Measurements from ENCODE around the gene DNAJC4. TPM values are rescaled to one million over a fixed set of nuclear protein-coding genes. Genes with fewer than 3 reads are reported as not detected.
A peak's percentile ranks its signal among the peaks of the same experiment; 100 is the strongest.

DNAJC4 gene
- total RNA-seq, 2 experiments from 2014 or later = 29.7 to 37.0 TPM

GRCh38 chr11:64252003-64252872 lies 21.9 kb downstream of the DNAJC4 start:
- Mint-ChIP-seq H3K4me3 (peak overlapping the region; percentile 89), H3K27me3 (no peaks in the 10 kb centered on the region), H3K27ac (peak overlapping the region; percentile 69), H3K4me1 (peaks cover 26% of the 10 kb centered on the region), H3K36me3 (peaks cover 2% of the 10 kb centered on the region), H3K9me3 (ENCODE audit: low read depth) (no peaks in the 10 kb centered on the region)
- no peak for ATAC-seq
- CTCF ChIA-PET = interaction anchor here (0.6 to 12.3 kb wide), 13 partner anchors 8 to 536 kb away, joined by 3 to 146 read pairs (median 12); partner anchors contain the start of genes BAD, CATSPERZ, ESRRA and FERMT3
- DNase-seq = no peak

GRCh38 chr11:64253043-64253442 lies 22.7 kb downstream of the DNAJC4 start:
- ATAC-seq = no peak
- H3K4me1 Mint-ChIP-seq = peaks cover 23% of the 10 kb centered on the region
- no peaks in the 10 kb centered on the region for H3K9me3 Mint-ChIP-seq (ENCODE audit: low read depth)
- CTCF ChIA-PET = interaction anchor here (1.1 to 4.7 kb wide), 6 partner anchors 11 to 48 kb away, joined by 5 to 68 read pairs (median 19); partner anchors contain the start of genes BAD, FKBP2 and GPR137
- H3K27me3 Mint-ChIP-seq = no peaks in the 10 kb centered on the region
- peaks cover 4% of the 10 kb centered on the region for H3K36me3 Mint-ChIP-seq
- H3K27ac Mint-ChIP-seq = no peak overlapping the region
- DNase-seq = no peak
- no peak overlapping the region for H3K4me3 Mint-ChIP-seq

DNA sequence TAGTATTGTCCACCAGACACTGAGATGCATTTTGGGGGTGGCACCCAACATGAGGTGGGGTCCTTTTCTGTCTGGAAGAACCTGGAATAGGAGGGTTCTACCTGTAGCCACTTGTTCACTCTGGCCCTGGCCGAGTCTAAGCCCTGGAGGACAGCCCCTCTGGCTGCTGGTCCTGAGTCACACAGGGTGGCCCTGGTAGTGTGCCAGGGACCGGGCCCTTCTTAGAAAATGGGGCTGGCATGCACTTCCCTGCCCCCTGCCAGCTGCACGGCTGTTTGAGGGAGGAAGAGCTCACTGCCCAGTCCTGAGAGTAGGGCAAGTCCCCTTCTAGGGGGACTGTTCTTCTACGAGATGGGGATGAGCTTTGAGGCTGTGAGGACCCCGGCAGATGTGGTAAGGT lies 23.1 kb downstream of the DNAJC4 start:
- Mint-ChIP-seq H3K4me3 (no peak overlapping the region), H3K36me3 (peaks cover 4% of the 10 kb centered on the region), H3K4me1 (peaks cover 21% of the 10 kb centered on the region), H3K27ac (no peak overlapping the region), H3K9me3 (ENCODE audit: low read depth) (no peaks in the 10 kb centered on the region), H3K27me3 (no peaks in the 10 kb centered on the region)
- ATAC-seq (no peak), DNase-seq (no peak)
- CTCF ChIA-PET = interaction anchor here (0.9 to 1.9 kb wide), 4 partner anchors 13 to 49 kb away, joined by 4 to 7 read pairs (median 5); partner anchors contain the start of gene BAD

DNA sequence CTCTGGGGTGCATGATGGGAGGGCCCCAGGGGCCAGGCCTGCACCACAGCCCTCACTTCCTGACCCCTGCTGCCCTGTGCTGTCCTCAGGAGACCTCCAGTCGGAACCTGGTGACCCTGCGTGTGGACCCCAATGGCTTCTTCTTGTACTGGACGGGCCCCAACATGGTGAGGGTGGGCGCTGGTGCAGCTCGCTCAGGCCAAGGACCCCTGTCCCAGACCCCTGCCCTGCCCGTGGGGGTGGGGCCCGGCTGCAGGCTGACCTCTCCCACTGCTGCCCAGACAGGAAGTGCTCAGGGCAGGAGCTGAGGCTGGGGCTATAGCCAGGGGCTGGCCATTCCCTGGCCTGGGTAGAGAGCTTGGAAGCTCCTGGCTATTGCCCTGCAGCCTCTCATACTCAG lies 24.0 kb downstream of the DNAJC4 start:
- Mint-ChIP-seq H3K4me3 (no peak overlapping the region), H3K4me1 (peaks cover 24% of the 10 kb centered on the region), H3K27me3 (no peaks in the 10 kb centered on the region), H3K9me3 (ENCODE audit: low read depth) (no peaks in the 10 kb centered on the region), H3K36me3 (peaks cover 5% of the 10 kb centered on the region), H3K27ac (no peak overlapping the region)
- ATAC-seq (no peak), DNase-seq (no peak)
- CTCF ChIA-PET = interaction anchor here (0.9 to 1.9 kb wide), 4 partner anchors 12 to 50 kb away, joined by 4 to 7 read pairs (median 5); partner anchors contain the start of gene BAD

GRCh38 chr11:64255135-64256128 lies 25.1 kb downstream of the DNAJC4 start:
- Mint-ChIP-seq H3K4me3 (no peak overlapping the region), H3K27me3 (no peaks in the 10 kb centered on the region), H3K27ac (no peak overlapping the region), H3K36me3 (peaks cover 9% of the 10 kb centered on the region), H3K4me1 (peaks cover 27% of the 10 kb centered on the region), H3K9me3 (ENCODE audit: low read depth) (no peaks in the 10 kb centered on the region)
- CTCF ChIA-PET = interaction anchor here (1.0 to 1.6 kb wide), 4 partner anchors 11 to 51 kb away, joined by 3 to 7 read pairs (median 5); no protein-coding TSS in a partner anchor
- ATAC-seq = no peak
- no peak for DNase-seq

DNA sequence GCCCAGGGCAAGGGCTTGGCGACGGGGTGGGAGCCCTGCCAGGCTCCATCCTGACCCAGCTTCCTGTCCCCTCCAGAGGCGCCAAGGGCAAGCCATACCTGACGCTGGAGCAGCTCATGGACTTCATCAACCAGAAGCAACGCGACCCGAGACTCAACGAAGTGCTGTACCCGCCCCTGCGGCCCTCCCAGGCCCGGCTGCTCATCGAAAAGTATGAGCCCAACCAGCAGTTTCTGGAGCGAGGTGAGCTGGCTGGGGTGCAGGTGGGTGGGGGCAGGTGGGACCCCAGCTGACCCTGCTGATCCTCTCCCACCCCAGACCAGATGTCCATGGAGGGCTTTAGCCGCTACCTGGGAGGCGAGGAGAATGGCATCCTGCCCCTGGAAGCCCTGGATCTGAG lies 26.0 kb downstream of the DNAJC4 start:
- H3K27ac Mint-ChIP-seq = no peak overlapping the region
- no peak overlapping the region for H3K4me3 Mint-ChIP-seq
- no peaks in the 10 kb centered on the region for H3K9me3 Mint-ChIP-seq (ENCODE audit: low read depth)
- peaks cover 25% of the 10 kb centered on the region for H3K4me1 Mint-ChIP-seq
- ATAC-seq (no peak), DNase-seq (no peak)
- CTCF ChIA-PET = interaction anchor here (1.0 to 1.5 kb wide), 3 partner anchors 12 to 52 kb away, joined by 3 to 5 read pairs (median 5); no protein-coding TSS in a partner anchor
- no peaks in the 10 kb centered on the region for H3K27me3 Mint-ChIP-seq
- peaks cover 9% of the 10 kb centered on the region for H3K36me3 Mint-ChIP-seq

- H3K4me1 Mint-ChIP-seq = peaks cover 19% of the 10 kb centered on the region
- peaks cover 17% of the 10 kb centered on the region for H3K36me3 Mint-ChIP-seq
- CTCF ChIA-PET = interaction anchor here (1.0 to 1.7 kb wide), 5 partner anchors 8 to 69 kb away, joined by 3 to 6 read pairs (median 3); partner anchors contain the start of gene FKBP2
- ATAC-seq = no peak
- H3K4me3 Mint-ChIP-seq = no peak overlapping the region
- H3K9me3 Mint-ChIP-seq (ENCODE audit: low read depth) = no peaks in the 10 kb centered on the region
- no peak overlapping the region for H3K27ac Mint-ChIP-seq
- H3K27me3 Mint-ChIP-seq = no peaks in the 10 kb centered on the region
- DNase-seq = no peak
Observed at GRCh38 chr11:64258356-64258755, 28.0 kb downstream of the DNAJC4 start.

- Mint-ChIP-seq H3K27ac (no peak overlapping the region), H3K9me3 (ENCODE audit: low read depth) (no peaks in the 10 kb centered on the region), H3K4me3 (no peak overlapping the region), H3K27me3 (no peaks in the 10 kb centered on the region), H3K4me1 (peaks cover 13% of the 10 kb centered on the region), H3K36me3 (peaks cover 17% of the 10 kb centered on the region)
- CTCF ChIA-PET = interaction anchor here (1.1 to 1.7 kb wide), 4 partner anchors 9 to 69 kb away, joined by 3 to 6 read pairs (median 3); no protein-coding TSS in a partner anchor
- no peak for DNase-seq
- ATAC-seq = no peak
Observed at GRCh38 chr11:64258946-64259532, 28.7 kb downstream of the DNAJC4 start.

- H3K9me3 Mint-ChIP-seq (ENCODE audit: low read depth) = no peaks in the 10 kb centered on the region
- H3K36me3 Mint-ChIP-seq = peaks cover 17% of the 10 kb centered on the region
- no peak overlapping the region for H3K4me3 Mint-ChIP-seq
- H3K27me3 Mint-ChIP-seq = no peaks in the 10 kb centered on the region
- CTCF ChIA-PET = interaction anchor here (1.2 to 2.3 kb wide), 3 partner anchors 8 to 52 kb away, joined by 3 to 7 read pairs (median 4); no protein-coding TSS in a partner anchor
- H3K4me1 Mint-ChIP-seq = peaks cover 11% of the 10 kb centered on the region
- H3K27ac Mint-ChIP-seq = peak overlapping the region; percentile 49
- ATAC-seq (no peak), DNase-seq (no peak)
Observed at GRCh38 chr11:64259533-64260067, 29.3 kb downstream of the DNAJC4 start.

GRCh38 chr11:64260147-64260708 lies 29.9 kb downstream of the DNAJC4 start:
- peak; percentile 18 for ATAC-seq
- CTCF ChIA-PET = interaction anchor here (1.3 to 2.3 kb wide), 2 partner anchors 8 to 10 kb away, joined by 4 to 7 read pairs; no protein-coding TSS in a partner anchor
- no peak overlapping the region for H3K4me3 Mint-ChIP-seq
- H3K36me3 Mint-ChIP-seq = peaks cover 16% of the 10 kb centered on the region
- DNase-seq = no peak
- peak overlapping the region; percentile 13 for H3K27ac Mint-ChIP-seq
- no peaks in the 10 kb centered on the region for H3K9me3 Mint-ChIP-seq (ENCODE audit: low read depth)
- H3K27me3 Mint-ChIP-seq = no peaks in the 10 kb centered on the region
- H3K4me1 Mint-ChIP-seq = peaks cover 11% of the 10 kb centered on the region

GRCh38 chr11:64261556-64262080 lies 31.3 kb downstream of the DNAJC4 start:
- Mint-ChIP-seq H3K4me3 (no peak overlapping the region), H3K4me1 (peaks cover 11% of the 10 kb centered on the region)
- no peak for ATAC-seq

More at GRCh38 chr11:64261556-64262080, 31.3 kb downstream of the DNAJC4 start:
- peaks cover 14% of the 10 kb centered on the region for H3K36me3 Mint-ChIP-seq
- CTCF ChIA-PET = interaction anchor here (0.7 to 2.3 kb wide), 3 partner anchors 11 to 17 kb away, joined by 3 to 7 read pairs (median 3); partner anchors contain the start of gene PLCB3
- no peaks in the 10 kb centered on the region for H3K27me3 Mint-ChIP-seq
- DNase-seq = no peak
- no peaks in the 10 kb centered on the region for H3K9me3 Mint-ChIP-seq (ENCODE audit: low read depth)
- no peak overlapping the region for H3K27ac Mint-ChIP-seq

Data from activated CD8-positive, alpha-beta memory T cell treated with anti-CD3 and anti-CD28 coated beads, Interleukin-2, amount 10 ng/mL, durations not matched to agents 7 days and 5 days (primary cell).